Measurements from ENCODE around the gene NAXE. TPM values are rescaled to one million over a fixed set of nuclear protein-coding genes. Genes with fewer than 3 reads are reported as not detected.

NAXE gene
- total and polyA plus RNA-seq, 2 of the 13 experiments (the other 11 are each of a cell fraction or from before 2014, with no cell fraction given), result 39.4 to 59.4 TPM

- TF ChIP-seq NKX3-1 (CRISPR knock-in tag; IDR thresholded peaks at IDR 0.05), result 0 out of 2 replicates have a peak, but pooled peaks have one; percentile 51
- TF ChIP-seq TOPORS (CRISPR knock-in tag; IDR thresholded peaks at IDR 0.05), result no peak
- no peak for TF ChIP-seq ZNF777 (CRISPR knock-in tag; IDR thresholded peaks at IDR 0.05)
- no peak for TF ChIP-seq BRD4 (CRISPR knock-in tag; IDR thresholded peaks at IDR 0.05)
- TF ChIP-seq, protein P1, sequence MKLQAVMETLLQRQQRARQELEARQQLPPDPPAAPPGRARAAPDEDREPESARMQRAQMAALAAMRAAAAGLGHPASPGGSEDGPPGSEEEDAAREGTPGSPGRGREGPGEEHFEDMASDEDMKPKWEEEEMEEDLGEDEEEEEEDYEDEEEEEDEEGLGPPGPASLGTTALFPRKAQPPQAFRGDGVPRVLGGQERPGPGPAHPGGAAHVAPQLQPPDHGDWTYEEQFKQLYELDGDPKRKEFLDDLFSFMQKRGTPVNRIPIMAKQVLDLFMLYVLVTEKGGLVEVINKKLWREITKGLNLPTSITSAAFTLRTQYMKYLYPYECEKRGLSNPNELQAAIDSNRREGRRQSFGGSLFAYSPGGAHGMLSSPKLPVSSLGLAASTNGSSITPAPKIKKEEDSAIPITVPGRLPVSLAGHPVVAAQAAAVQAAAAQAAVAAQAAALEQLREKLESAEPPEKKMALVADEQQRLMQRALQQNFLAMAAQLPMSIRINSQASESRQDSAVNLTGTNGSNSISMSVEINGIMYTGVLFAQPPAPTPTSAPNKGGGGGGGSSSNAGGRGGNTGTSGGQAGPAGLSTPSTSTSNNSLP (IDR thresholded peaks at IDR 0.05; ENCODE audit: low read depth, low read length), result no peak
- no peak for TF ChIP-seq TOE1 (CRISPR knock-in tag; IDR thresholded peaks at IDR 0.05)
- no peak; the same call in 1 of the 2 replicates for TF ChIP-seq FOXC1 (CRISPR knock-in tag; IDR thresholded peaks at IDR 0.05; ENCODE audit: borderline replicate concordance)
- TF ChIP-seq, protein P2, sequence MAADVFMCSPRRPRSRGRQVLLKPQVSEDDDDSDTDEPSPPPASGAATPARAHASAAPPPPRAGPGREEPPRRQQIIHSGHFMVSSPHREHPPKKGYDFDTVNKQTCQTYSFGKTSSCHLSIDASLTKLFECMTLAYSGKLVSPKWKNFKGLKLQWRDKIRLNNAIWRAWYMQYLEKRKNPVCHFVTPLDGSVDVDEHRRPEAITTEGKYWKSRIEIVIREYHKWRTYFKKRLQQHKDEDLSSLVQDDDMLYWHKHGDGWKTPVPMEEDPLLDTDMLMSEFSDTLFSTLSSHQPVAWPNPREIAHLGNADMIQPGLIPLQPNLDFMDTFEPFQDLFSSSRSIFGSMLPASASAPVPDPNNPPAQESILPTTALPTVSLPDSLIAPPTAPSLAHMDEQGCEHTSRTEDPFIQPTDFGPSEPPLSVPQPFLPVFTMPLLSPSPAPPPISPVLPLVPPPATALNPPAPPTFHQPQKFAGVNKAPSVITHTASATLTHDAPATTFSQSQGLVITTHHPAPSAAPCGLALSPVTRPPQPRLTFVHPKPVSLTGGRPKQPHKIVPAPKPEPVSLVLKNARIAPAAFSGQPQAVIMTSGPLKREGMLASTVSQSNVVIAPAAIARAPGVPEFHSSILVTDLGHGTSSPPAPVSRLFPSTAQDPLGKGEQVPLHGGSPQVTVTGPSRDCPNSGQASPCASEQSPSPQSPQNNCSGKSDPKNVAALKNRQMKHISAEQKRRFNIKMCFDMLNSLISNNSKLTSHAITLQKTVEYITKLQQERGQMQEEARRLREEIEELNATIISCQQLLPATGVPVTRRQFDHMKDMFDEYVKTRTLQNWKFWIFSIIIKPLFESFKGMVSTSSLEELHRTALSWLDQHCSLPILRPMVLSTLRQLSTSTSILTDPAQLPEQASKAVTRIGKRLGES (CRISPR knock-in tag; IDR thresholded peaks at IDR 0.05; ENCODE audit: borderline replicate concordance), result no peak
- TF ChIP-seq SNAPC4 (CRISPR knock-in tag; IDR thresholded peaks at IDR 0.05), result no peak; the same call in 1 of the 2 replicates
- TF ChIP-seq TBP (CRISPR knock-in tag; IDR thresholded peaks at IDR 0.05), result no peak
- TF ChIP-seq ZC3H13 (CRISPR knock-in tag; IDR thresholded peaks at IDR 0.05), result 0 out of 2 replicates have a peak, but pooled peaks have one; percentile 13
- TF ChIP-seq ZNF121 (CRISPR knock-in tag; IDR thresholded peaks at IDR 0.05), result 0 out of 2 replicates have a peak, but pooled peaks have one; percentile 42
- TF ChIP-seq ZNF451 (CRISPR knock-in tag; IDR thresholded peaks at IDR 0.05), result peak; percentile 50; the same call in 1 of the 2 replicates
- TF ChIP-seq ZNF570 (CRISPR knock-in tag; IDR thresholded peaks at IDR 0.05; ENCODE audit: borderline replicate concordance), result no peak
- TF ChIP-seq ZNF275 (CRISPR knock-in tag; IDR thresholded peaks at IDR 0.05; ENCODE audit: borderline replicate concordance), result no peak
- peak; percentile 27 for TF ChIP-seq GATAD1 (CRISPR knock-in tag; IDR thresholded peaks at IDR 0.05)
Measured at GRCh38 chr1:156591432-156592157, at the start of gene NAXE (continued).

Measured in HepG2 (cell line).